ENCODE measurements around the gene ST3GAL4.
"Not testable (repeated sequence)": the region's sequence is repeated elsewhere in the genome, so short reads cannot be mapped to it uniquely, and the experiment has no call there.

The ST3GAL4 gene

GRCh38 chr11:126355324-126355925 lies at the start of gene ST3GAL4:
Gene ST3GAL4, plus strand, starts transcription at chr11:126355686. Its CDS starts 50,470 bp downstream, at chr11:126406156.
- peak; percentile 94 for DNase-seq

GRCh38 chr11:126305699-126306098 lies 49.8 kb upstream of the ST3GAL4 start:
- DNase-seq: no peak

- no peak for DNase-seq
Measured at GRCh38 chr11:126307706-126308105, 47.8 kb upstream of the ST3GAL4 start.

GRCh38 chr11:126308271-126308671 lies 47.2 kb upstream of the ST3GAL4 start:
- no peak for DNase-seq

GRCh38 chr11:126308771-126309170 lies 46.7 kb upstream of the ST3GAL4 start:
- not testable (repeated sequence) for DNase-seq

- peak; percentile 87 for DNase-seq
Measured at GRCh38 chr11:126310200-126310991, 45.1 kb upstream of the ST3GAL4 start.

GRCh38 chr11:126310992-126311310 lies 44.5 kb upstream of the ST3GAL4 start:
- no peak for DNase-seq

GRCh38 chr11:126311401-126312291 lies 43.8 kb upstream of the ST3GAL4 start:
- no peak for DNase-seq

GRCh38 chr11:126312961-126313360 lies 42.5 kb upstream of the ST3GAL4 start:
- DNase-seq: no peak

- no peak for DNase-seq
Measured at GRCh38 chr11:126313826-126314225, 41.7 kb upstream of the ST3GAL4 start.

GRCh38 chr11:126317432-126317755 lies 38.1 kb upstream of the ST3GAL4 start:
- DNase-seq: no peak

GRCh38 chr11:126317756-126318573 lies 37.5 kb upstream of the ST3GAL4 start:
- DNase-seq: peak; percentile 76

GRCh38 chr11:126318574-126319373 lies 36.7 kb upstream of the ST3GAL4 start:
- peak; percentile 90 for DNase-seq

- DNase-seq: no peak
Measured at GRCh38 chr11:126319374-126319740, 36.1 kb upstream of the ST3GAL4 start.

- no peak for DNase-seq
Measured at GRCh38 chr11:126322996-126323395, 32.5 kb upstream of the ST3GAL4 start.

GRCh38 chr11:126327281-126328000 lies 28.0 kb upstream of the ST3GAL4 start:
- peak; percentile 17 for DNase-seq

- DNase-seq: peak; percentile 35
Measured at GRCh38 chr11:126328001-126328390, 27.5 kb upstream of the ST3GAL4 start.

GRCh38 chr11:126328444-126328843 lies 27.0 kb upstream of the ST3GAL4 start:
- peak; percentile 16 for DNase-seq

GRCh38 chr11:126328938-126329643 lies 26.4 kb upstream of the ST3GAL4 start:
- DNase-seq: peak; percentile 28

GRCh38 chr11:126329644-126330211 lies 25.8 kb upstream of the ST3GAL4 start:
- DNase-seq: peak; percentile 30

Data from right forelimb (tissue), 1 donor.